Fibroblast of skin of scalp (primary cell): ENCODE data around the gene TENT4A.
"Not testable (repeated sequence)": the region's sequence is repeated elsewhere in the genome, so short reads cannot be mapped to it uniquely, and the experiment has no call there.

Experiments
- DNase-seq: peaks from one replicate; pipeline ENCODE4 v3.0.0-alpha.2; 2013

TENT4A gene

DNA sequence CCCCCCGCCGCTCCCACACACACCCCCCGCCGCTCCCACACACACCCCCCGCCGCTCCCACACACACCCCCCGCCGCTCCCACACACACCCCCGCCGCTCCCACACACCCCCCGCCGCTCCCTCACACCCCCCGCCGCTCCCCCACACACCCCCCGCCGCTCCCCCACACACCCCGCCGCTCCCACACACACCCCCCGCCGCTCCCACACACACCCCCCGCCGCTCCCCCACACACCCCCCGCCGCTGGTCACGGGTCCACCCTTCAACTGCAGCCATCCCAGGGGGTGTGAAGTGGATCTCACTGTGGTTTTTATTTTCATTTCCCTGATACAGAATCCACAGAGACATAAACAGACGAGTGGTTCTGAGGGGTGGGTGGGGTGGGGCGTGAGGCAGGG is 61.0 kb downstream of the TENT4A start:
- not testable (repeated sequence) for DNase-seq

DNA sequence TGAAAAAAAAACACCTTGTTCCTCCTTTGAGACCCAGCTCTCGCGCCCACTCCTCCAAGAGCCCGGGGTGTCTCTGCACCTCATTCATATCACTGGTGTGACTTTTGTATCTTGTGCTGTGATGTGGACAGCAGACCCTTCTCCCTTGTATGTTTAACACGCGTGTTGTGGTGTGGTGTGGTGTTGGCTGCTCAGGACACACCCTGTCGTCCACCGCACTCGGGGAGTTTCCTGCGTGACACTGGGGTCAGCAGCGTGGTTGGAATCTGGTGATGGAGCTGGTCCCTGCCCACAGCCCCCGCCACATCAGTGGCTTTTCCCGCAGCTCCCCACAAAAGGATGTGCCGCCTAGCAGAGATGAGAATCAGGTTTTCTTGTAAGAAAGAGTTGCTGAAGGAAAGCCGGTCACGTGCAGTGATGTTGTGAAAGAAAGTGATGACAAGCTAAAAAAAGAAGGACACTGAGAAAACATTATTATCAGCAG is 61.5 kb downstream of the TENT4A start:
- DNase-seq, result no peak

GRCh38 chr5:6775571-6775970 is 62.3 kb downstream of the TENT4A start:
- DNase-seq, result no peak

- DNase-seq, result no peak
Measured at GRCh38 chr5:6780802-6781391, 67.7 kb downstream of the TENT4A start.

DNA sequence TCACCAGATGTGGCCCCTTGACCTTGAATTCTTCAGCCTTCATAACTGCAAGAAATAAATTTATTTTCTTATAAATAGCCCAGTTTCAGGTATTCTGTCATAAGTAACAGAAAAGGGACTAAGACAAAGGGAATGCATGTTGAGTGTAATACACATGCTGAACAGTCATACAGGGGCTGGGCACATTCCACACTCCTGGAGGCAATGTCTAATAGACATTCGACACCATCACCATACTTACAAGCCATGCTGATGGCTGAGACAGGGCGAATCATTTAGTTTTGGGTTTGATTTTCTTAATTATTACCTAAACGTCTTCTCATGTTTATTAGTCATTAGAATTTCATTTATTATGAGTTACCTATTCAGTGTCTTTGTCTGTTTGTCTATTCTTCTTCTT is 68.5 kb downstream of the TENT4A start:
- no peak for DNase-seq

GRCh38 chr5:6783787-6784186 is 70.6 kb downstream of the TENT4A start:
- DNase-seq, result no peak

GRCh38 chr5:6784481-6784880 is 71.2 kb downstream of the TENT4A start:
- no peak for DNase-seq

DNA sequence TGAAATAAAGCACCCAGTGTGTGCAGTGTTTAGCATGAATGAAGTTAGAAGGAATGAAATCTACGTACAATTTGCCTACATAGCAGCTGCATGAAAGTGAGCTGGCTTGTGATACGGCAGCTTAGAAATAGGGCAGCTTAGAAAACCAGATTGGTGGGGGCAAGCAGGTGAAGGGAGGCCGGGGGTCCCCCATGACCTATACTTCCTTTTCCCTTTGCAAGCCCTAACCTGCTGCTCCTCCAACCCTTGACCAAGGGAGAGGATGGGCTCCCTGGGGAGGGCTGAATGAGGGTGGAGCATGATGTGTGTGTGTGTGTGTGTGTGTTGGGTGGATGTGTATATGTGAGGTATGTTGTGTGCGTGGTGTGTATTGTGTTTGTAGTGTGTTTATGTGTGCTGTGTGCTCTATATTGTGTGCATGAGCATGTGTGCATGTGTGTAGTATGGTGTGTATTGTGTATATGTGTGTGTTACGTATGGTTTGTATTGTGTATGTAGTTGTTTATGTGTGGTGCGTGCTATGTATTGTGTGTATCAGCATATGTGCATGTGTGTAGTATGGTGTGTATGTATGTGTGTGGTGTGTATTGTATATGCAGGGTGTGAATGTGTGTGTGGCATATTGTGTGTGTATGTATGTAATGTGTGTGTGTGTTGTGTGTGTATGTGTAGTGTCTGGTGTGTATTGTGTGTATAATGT is 72.1 kb downstream of the TENT4A start:
- no peak for DNase-seq

- no peak for DNase-seq
Measured at GRCh38 chr5:6785861-6786180, 72.6 kb downstream of the TENT4A start.

- DNase-seq, result no peak
Measured at GRCh38 chr5:6786786-6787495, 73.7 kb downstream of the TENT4A start.

DNA sequence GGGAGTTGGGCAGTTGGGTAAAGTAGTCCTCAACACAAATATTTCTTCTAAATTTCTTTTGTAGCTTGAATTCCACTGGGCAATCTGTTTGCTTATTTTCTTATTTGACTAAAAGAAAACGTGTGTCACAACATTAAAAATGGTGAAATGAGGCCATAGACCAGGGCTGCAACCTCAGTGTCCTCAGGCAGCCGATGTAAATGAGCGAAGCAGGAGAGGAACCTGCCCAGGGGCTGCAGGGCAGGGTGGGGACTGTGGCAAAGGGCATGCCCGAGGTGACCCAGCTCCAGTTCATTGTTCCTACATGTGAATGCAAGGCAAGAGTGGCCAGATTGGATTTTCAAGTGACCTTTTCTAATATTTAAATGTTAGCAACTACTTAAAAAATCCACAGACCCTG is 74.7 kb downstream of the TENT4A start:
- DNase-seq, result no peak

DNA sequence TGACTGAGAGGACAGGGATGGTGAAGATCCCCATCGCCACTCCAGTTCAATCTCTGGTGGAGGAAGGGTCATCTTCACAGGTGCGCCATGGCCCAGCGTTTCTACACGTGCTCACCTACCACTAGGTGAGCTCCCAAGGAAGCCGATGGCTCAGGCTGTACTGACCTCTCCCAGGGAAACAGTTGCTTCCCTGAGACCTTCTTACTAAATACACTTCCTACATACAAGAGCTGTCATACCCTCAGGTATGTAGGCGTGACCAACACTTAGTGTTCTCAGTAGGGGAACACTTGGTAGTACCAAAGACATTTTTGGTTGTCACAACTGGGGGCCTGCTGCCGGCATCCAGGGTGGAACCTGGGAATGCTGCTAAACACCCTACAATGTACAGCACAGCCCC is 75.2 kb downstream of the TENT4A start:
- DNase-seq, result no peak

DNA sequence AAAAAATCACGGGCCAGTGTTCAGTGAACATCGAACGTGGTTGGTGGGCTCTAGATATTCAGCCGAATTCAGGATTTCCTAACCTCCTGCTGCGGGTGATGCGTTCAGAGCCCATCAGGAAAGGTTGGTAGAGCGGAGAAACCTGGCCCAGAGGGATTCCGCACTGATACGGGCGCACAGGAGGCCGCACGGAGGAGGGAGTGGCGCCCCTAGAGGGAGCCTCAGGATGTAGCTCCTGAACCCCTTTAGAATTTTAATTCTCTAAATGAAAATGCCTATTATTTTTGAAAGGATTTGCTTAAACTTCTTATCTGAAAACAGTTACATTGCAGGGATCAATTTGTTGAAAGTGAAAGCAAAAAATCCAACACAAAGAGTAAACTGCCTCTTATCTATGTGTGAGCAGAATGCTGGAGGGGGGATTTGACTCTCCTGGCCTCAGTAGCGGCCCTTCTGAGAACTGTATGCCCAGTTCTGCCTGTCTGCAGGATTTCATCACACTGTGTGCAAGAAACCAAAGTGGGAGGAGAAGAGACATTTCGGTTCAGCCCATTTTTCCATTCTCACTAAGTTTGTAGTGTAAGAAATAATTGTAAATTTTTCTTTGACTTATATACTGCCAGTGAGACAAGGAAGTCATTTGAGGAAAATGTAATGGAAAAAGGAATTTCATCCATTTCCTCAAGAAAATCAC is 75.9 kb downstream of the TENT4A start:
- no peak for DNase-seq

GRCh38 chr5:6790346-6790865 is 77.2 kb downstream of the TENT4A start:
- no peak for DNase-seq

DNA sequence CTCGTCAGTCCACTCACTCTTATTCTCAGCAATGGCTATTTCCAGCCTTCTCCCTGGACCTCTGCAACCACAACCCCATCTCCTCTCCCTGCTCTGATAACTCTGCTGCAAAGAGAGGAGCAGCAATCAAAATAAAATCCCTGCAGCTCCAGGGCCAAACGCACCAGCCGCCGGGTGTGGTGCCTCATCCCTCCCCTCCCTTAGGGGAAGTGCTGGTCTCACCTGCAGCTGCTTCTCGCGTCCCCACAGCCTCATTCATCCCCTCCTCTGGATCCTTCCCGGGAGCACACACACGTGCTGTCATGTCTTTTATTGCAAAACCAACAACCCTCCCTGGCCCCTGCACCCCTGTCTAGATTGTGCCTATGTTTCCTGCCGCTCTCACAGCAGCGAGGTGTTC is 77.8 kb downstream of the TENT4A start:
- no peak for DNase-seq

GRCh38 chr5:6792376-6792775 is 79.1 kb downstream of the TENT4A start:
- DNase-seq, result no peak

GRCh38 chr5:6792911-6793471 is 79.8 kb downstream of the TENT4A start:
- no peak for DNase-seq

- DNase-seq, result no peak
Measured at GRCh38 chr5:6801236-6801635, 88.0 kb downstream of the TENT4A start.

- no peak for DNase-seq
Measured at GRCh38 chr5:6803981-6804550, 90.8 kb downstream of the TENT4A start.

- peak; percentile 37 for DNase-seq
Measured at GRCh38 chr5:6804766-6805501, 91.7 kb downstream of the TENT4A start.

DNA sequence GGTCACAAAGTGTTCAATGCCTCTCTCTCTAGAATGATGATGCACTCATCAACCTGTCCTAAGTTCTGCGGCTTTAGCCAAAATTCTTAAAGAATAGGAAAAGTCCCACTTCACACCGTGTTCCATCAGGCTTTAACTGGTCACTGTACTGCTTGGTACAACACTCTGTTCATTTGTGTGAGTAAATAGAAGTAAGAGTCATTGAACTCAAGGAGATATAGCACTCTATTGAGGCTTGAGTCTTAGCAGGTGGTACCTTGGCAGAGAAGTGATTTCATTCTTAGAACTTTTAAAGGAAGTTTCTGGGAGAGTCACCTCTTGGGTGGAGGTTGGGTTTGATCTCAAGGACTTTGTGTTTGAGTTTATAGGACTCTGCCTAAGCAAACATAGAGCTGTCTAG is 92.6 kb downstream of the TENT4A start:
- no peak for DNase-seq
